Measurements from ENCODE around the gene DENND6A. TPM values are rescaled to one million over a fixed set of nuclear protein-coding genes. Genes with fewer than 3 reads are reported as not detected.
"Not testable (repeated sequence)": the region's sequence is repeated elsewhere in the genome, so short reads cannot be mapped to it uniquely, and the experiment has no call there.

Gene DENND6A
- total RNA-seq, 1 donor from 2014 or later = 22.3 TPM

GRCh38 chr3:57709031-57709430 is 16.2 kb upstream of the DENND6A start:
- no peak for TF ChIP-seq CTCF (IDR thresholded peaks at IDR 0.05)
- Histone ChIP-seq H3K4me3 (no peak overlapping the region), H3K36me3 (no peaks in the 10 kb centered on the region), H3K27me3 (ENCODE audit: low read depth) (no peaks in the 10 kb centered on the region), H3K4me1 (no peaks in the 10 kb centered on the region), H3K27ac (no peak overlapping the region), H3K9me3 (no peaks in the 10 kb centered on the region)
- intact Hi-C loops (cut with DNase I) = no loop called here
- ATAC-seq = no peak
- no peak for DNase-seq

- ATAC-seq (peak in 1 of 2 donors; percentile 33), DNase-seq (no peak)
- intact Hi-C loops (cut with DNase I) = no loop called here
- no peak for TF ChIP-seq CTCF (IDR thresholded peaks at IDR 0.05)
- no peaks in the 10 kb centered on the region for H3K36me3 ChIP-seq
- H3K27ac ChIP-seq = no peak overlapping the region
- no peaks in the 10 kb centered on the region for H3K9me3 ChIP-seq
- no peaks in the 10 kb centered on the region for H3K4me1 ChIP-seq
- H3K27me3 ChIP-seq (ENCODE audit: low read depth) = no peaks in the 10 kb centered on the region
- no peak overlapping the region for H3K4me3 ChIP-seq
Measured at GRCh38 chr3:57706462-57706861, 13.6 kb upstream of the DENND6A start.

- H3K4me3 ChIP-seq; H3K36me3 ChIP-seq; H3K27me3 ChIP-seq (ENCODE audit: low read depth); H3K27ac ChIP-seq; ATAC-seq; H3K9me3 ChIP-seq; H3K4me1 ChIP-seq; DNase-seq; intact Hi-C loops (cut with DNase I): not testable (repeated sequence)
Measured at GRCh38 chr3:57705351-57705750, 12.5 kb upstream of the DENND6A start.

- no peak for ATAC-seq
- no peak for TF ChIP-seq CTCF (IDR thresholded peaks at IDR 0.05)
- intact Hi-C loops (cut with DNase I) = no loop called here
Measured at GRCh38 chr3:57701781-57702180, 8.9 kb upstream of the DENND6A start.

GRCh38 chr3:57700737-57701136 is 7.9 kb upstream of the DENND6A start:
- Histone ChIP-seq H3K27ac (no peak overlapping the region), H3K4me1 (no peaks in the 10 kb centered on the region), H3K36me3 (no peaks in the 10 kb centered on the region), H3K27me3 (ENCODE audit: low read depth) (no peaks in the 10 kb centered on the region), H3K4me3 (no peak overlapping the region), H3K9me3 (no peaks in the 10 kb centered on the region)
- no peak for TF ChIP-seq CTCF (IDR thresholded peaks at IDR 0.05)
- DNase-seq (no peak), ATAC-seq (no peak)
- intact Hi-C loops (cut with DNase I) = no loop called here

More at GRCh38 chr3:57701781-57702180, 8.9 kb upstream of the DENND6A start:
- Histone ChIP-seq H3K27ac (no peak overlapping the region), H3K9me3 (no peaks in the 10 kb centered on the region), H3K4me3 (no peak overlapping the region), H3K27me3 (ENCODE audit: low read depth) (no peaks in the 10 kb centered on the region), H3K4me1 (no peaks in the 10 kb centered on the region), H3K36me3 (no peaks in the 10 kb centered on the region)
- DNase-seq = no peak

- intact Hi-C loops (cut with DNase I) = no loop called here
- no peak for TF ChIP-seq CTCF (IDR thresholded peaks at IDR 0.05)
- Histone ChIP-seq H3K9me3 (no peaks in the 10 kb centered on the region), H3K27me3 (ENCODE audit: low read depth) (no peaks in the 10 kb centered on the region), H3K4me3 (no peak overlapping the region), H3K27ac (no peak overlapping the region), H3K36me3 (no peaks in the 10 kb centered on the region), H3K4me1 (no peaks in the 10 kb centered on the region)
- DNase-seq (no peak), ATAC-seq (no peak)
Measured at GRCh38 chr3:57699591-57699990, 6.7 kb upstream of the DENND6A start.

Data from lower lobe of right lung (tissue), 2 donors.